ENCODE measurements around the gene CDK5RAP3. TPM values are rescaled to one million over a fixed set of nuclear protein-coding genes. Genes with fewer than 3 reads are reported as not detected.

The CDK5RAP3 gene
- total RNA-seq, 1 experiment from 2014 or later, result 128 TPM

GRCh38 chr17:48025904-48026501 lies 55.1 kb downstream of the CDK5RAP3 start:
- CTCF ChIA-PET, result interaction anchor here (0.6 to 3.8 kb wide), 75 partner anchors 8 to 610 kb away, joined by 3 to 108 read pairs (median 5); partner anchors contain the start of genes CBX1, CDK5RAP3, COPZ2 and NFE2L1
- H3K27ac Mint-ChIP-seq, result no peak overlapping the region
- H3K27me3 Mint-ChIP-seq (ENCODE audit: low read depth), result peaks cover 43% of the 10 kb centered on the region
- no peaks in the 10 kb centered on the region for H3K9me3 Mint-ChIP-seq
- H3K4me1 Mint-ChIP-seq, result peaks cover 25% of the 10 kb centered on the region
- no peak for ATAC-seq
- POLR2A ChIA-PET, result interaction anchor here (0.6 to 2.4 kb wide), 8 partner anchors 9 to 52 kb away, joined by 3 to 22 read pairs (median 4); partner anchors contain the start of gene NFE2L1
- no peak for TF ChIP-seq CBFB (CRISPR knock-in tag; IDR thresholded peaks at IDR 0.05; ENCODE audit: low read depth)
- no peak for TF ChIP-seq ETV6 (CRISPR knock-in tag; IDR thresholded peaks at IDR 0.05)
- TF ChIP-seq MXD4 (CRISPR knock-in tag; IDR thresholded peaks at IDR 0.05; ENCODE audit: borderline replicate concordance), result no peak
- TF ChIP-seq FOXK1 (CRISPR knock-in tag; IDR thresholded peaks at IDR 0.05), result no peak
- TF ChIP-seq ZMAT4 (CRISPR knock-in tag; IDR thresholded peaks at IDR 0.05), result no peak
- no peak for TF ChIP-seq STAT6 (CRISPR knock-in tag; conservative IDR thresholded peaks at IDR 0.05; ENCODE audit: low read depth)
- no peak for TF ChIP-seq PREB (CRISPR knock-in tag; IDR thresholded peaks at IDR 0.05; ENCODE audit: borderline replicate concordance)
- TF ChIP-seq ZNF532 (CRISPR knock-in tag; IDR thresholded peaks at IDR 0.05; ENCODE audit: borderline replicate concordance), result no peak
- no peak for TF ChIP-seq ZNF425 (CRISPR knock-in tag; conservative IDR thresholded peaks at IDR 0.05)
- TF ChIP-seq ZBTB43 (CRISPR knock-in tag; IDR thresholded peaks at IDR 0.05), result no peak
- no peak for TF ChIP-seq ZNF396 (CRISPR knock-in tag; IDR thresholded peaks at IDR 0.05; ENCODE audit: borderline replicate concordance)
- no peak for TF ChIP-seq EMX1 (CRISPR knock-in tag; IDR thresholded peaks at IDR 0.05)
- no peak for TF ChIP-seq NR1H2 (CRISPR knock-in tag; IDR thresholded peaks at IDR 0.05)
- TF ChIP-seq ZNF281 (CRISPR knock-in tag; IDR thresholded peaks at IDR 0.05), result no peak
- TF ChIP-seq AFF4 (CRISPR knock-in tag; IDR thresholded peaks at IDR 0.05; ENCODE audit: borderline replicate concordance), result no peak
- TF ChIP-seq SMAD3 (CRISPR knock-in tag; IDR thresholded peaks at IDR 0.05; ENCODE audit: borderline replicate concordance), result no peak
- no peak for TF ChIP-seq ZNF671 (CRISPR knock-in tag; IDR thresholded peaks at IDR 0.05)
- no peak for DNase-seq (ENCODE audit: low spot score)
- no peaks in the 10 kb centered on the region for H3K36me3 Mint-ChIP-seq
- peak overlapping the region; percentile 74 for H3K4me3 Mint-ChIP-seq

Data from WTC11 (cell line).